Body of pancreas (tissue), 4 donors: ENCODE measurements around the gene PRKAB2.
"Not testable (repeated sequence)": the region's sequence is repeated elsewhere in the genome, so short reads cannot be mapped to it uniquely, and the experiment has no call there.

ENCODE experiments used
- POLR2A ChIP-seq, 3 donors: fragments of 450-650 bp; IDR thresholded peaks; one replicate each; pipeline ENCODE4 v1.6.1; 2016; ENCODE audit warnings: antibody characterized with exemption in 3 of 3, mild to moderate bottlenecking in 2 of 3
- TF ChIP-seq, protein P1 (sequence below), 7 experiments: fragments of 450-650 bp in 4 of 7; fragments of 200-600 bp in 3 of 7; sonication (generic) in 3 of 7; IDR thresholded peaks; one replicate each; pipeline ENCODE4 v1.5.1; 2016 to 2019; ENCODE audit warnings: antibody characterized with exemption in 7 of 7

DNA sequence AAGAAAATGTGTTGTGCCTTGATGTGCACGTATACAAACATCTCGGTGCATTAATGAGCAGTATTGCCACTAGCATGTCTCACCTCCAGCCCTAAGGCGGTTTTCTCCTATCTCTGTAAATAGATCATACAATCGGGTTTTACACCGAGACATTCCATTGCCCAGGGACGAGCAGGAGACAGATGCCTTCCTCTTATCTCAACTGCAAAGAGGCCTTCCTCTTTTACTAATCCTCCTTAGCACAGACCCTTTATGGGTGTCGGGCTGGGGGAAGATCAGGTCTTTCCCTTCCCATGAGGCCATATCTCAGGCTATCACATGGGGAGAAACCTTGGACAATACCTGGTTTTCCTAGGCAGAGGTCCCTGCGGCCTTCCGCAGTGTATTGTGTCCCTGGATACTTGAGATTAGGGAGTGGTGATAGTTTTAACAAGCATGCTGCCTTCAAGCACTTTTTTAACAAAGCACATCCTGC lies 65.8 kb downstream of the PRKAB2 start:
- not testable (repeated sequence) for TF ChIP-seq POLR2A (IDR thresholded peaks at IDR 0.05)
- TF ChIP-seq, protein P1, sequence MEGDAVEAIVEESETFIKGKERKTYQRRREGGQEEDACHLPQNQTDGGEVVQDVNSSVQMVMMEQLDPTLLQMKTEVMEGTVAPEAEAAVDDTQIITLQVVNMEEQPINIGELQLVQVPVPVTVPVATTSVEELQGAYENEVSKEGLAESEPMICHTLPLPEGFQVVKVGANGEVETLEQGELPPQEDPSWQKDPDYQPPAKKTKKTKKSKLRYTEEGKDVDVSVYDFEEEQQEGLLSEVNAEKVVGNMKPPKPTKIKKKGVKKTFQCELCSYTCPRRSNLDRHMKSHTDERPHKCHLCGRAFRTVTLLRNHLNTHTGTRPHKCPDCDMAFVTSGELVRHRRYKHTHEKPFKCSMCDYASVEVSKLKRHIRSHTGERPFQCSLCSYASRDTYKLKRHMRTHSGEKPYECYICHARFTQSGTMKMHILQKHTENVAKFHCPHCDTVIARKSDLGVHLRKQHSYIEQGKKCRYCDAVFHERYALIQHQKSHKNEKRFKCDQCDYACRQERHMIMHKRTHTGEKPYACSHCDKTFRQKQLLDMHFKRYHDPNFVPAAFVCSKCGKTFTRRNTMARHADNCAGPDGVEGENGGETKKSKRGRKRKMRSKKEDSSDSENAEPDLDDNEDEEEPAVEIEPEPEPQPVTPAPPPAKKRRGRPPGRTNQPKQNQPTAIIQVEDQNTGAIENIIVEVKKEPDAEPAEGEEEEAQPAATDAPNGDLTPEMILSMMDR (IDR thresholded peaks at IDR 0.05) = not testable (repeated sequence)
